ENCODE results near the gene UBAC2. TPM values are rescaled to one million over a fixed set of nuclear protein-coding genes. Genes with fewer than 3 reads are reported as not detected.

Gene UBAC2
- total and polyA plus RNA-seq, 2 of the 4 experiments (the other 2 are of a cell fraction) = 20.8 to 36.3 TPM

GRCh38 chr13:99390601-99391000 is 189.9 kb downstream of the UBAC2 start:
- intact Hi-C loops (cut with micrococcal nuclease) = no loop called here
- ChIA-PET CTCF (interaction anchor here (0.9 kb wide), 1 partner anchor 9 kb away, joined by 3 read pairs; no protein-coding TSS in a partner anchor), POLR2A (ENCODE audit: unreplicated experiment) (no interaction called here)
- Histone ChIP-seq H2BK5ac (ENCODE audit: low read depth, low read length, poor library complexity, severe bottlenecking) (no peak overlapping the region), H3K9me1 (ENCODE audit: insufficient read depth, low read length) (no peaks in the 10 kb centered on the region; the same call in 1 of the 2 replicates), H3K9me3 (ENCODE audit: control insufficient read depth, insufficient read depth, low read length) (no peaks in the 10 kb centered on the region), H3K14ac (replicated peaks; ENCODE audit: low read depth, low read length) (no peak overlapping the region), H3K79me1 (ENCODE audit: low read depth in 1 of 2, low read length in 2 of 2) (no peaks in the 10 kb centered on the region), H3K4me2 (ENCODE audit: low read depth, low read length) (no peak overlapping the region), H3K23ac (ENCODE audit: low read depth, low read length) (no peak overlapping the region), H4K8ac (ENCODE audit: low read depth in 2 of 2, low read length in 2 of 2) (no peak overlapping the region), H4K20me1 (ENCODE audit: insufficient read depth, low read length) (no peaks in the 10 kb centered on the region), H3K36me3 (ENCODE audit: control insufficient read depth, insufficient read depth, low read length) (peaks cover 7% of the 10 kb centered on the region), H2BK120ac (ENCODE audit: low read depth, low read length) (no peak overlapping the region), H4K5ac (ENCODE audit: low read depth, low read length) (no peak overlapping the region), H3K27ac (ENCODE audit: insufficient read depth, low read length) (no peak overlapping the region), H2AFZ (replicated peaks; ENCODE audit: low read length, poor library complexity) (no peak overlapping the region), H2AK9ac (replicated peaks; ENCODE audit: low read depth, low read length, poor library complexity) (no peak overlapping the region), H3K56ac (ENCODE audit: extremely low read depth, insufficient read depth, low read length) (no peak overlapping the region), H3K4me1 (ENCODE audit: control insufficient read depth, insufficient read depth, low read length) (no peaks in the 10 kb centered on the region), H2BK20ac (ENCODE audit: low read depth, low read length) (no peak overlapping the region), H2AK5ac (ENCODE audit: low read depth, low read length) (no peak overlapping the region), H3K27me3 (ENCODE audit: control insufficient read depth, insufficient read depth, low read length) (peaks cover 6% of the 10 kb centered on the region), H3K4ac (ENCODE audit: low read depth, low read length) (no peak overlapping the region), H3K4me3 (ENCODE audit: insufficient read depth, low read depth, low read length) (no peak overlapping the region), H4K91ac (ENCODE audit: insufficient read depth, low read depth, low read length) (no peak overlapping the region), H3K18ac (ENCODE audit: low read depth, low read length) (no peak overlapping the region), H2BK15ac (ENCODE audit: low read depth, low read length) (no peak overlapping the region), H3K9ac (ENCODE audit: low read depth, low read length) (no peak overlapping the region)
- no peak for DNase-seq
- dilution Hi-C loops (cut with HindIII; ENCODE audit: low sequenced_read_pairs, unreplicated experiment) = no loop called here
- no peak for ATAC-seq (ENCODE audit: low read depth)
- WGBS, 2 experiments (ENCODE audit: extremely low coverage in 2 of 2, insufficient read length in 1 of 2) = 87% methylated on average over 3 of the region's 13 CpGs; no CpG with 5 or more reads in 1 of the 2 experiments
- in situ Hi-C loops (cut with MboI; ENCODE audit: low sequenced_read_pairs) = no loop called here
- no peak for TF ChIP-seq ELK1 (IDR thresholded peaks at IDR 0.05; ENCODE audit: borderline replicate concordance, low read depth, low read length)
- no peak for TF ChIP-seq FOS (IDR thresholded peaks at IDR 0.05; ENCODE audit: low read depth, low read length)
- TF ChIP-seq CEBPB (IDR thresholded peaks at IDR 0.05; ENCODE audit: low read depth, low read length) = no peak
- no peak for TF ChIP-seq RAD21 (IDR thresholded peaks at IDR 0.05; ENCODE audit: low read length)
- TF ChIP-seq CHD1 (IDR thresholded peaks at IDR 0.05; ENCODE audit: low read depth, low read length) = no peak
- TF ChIP-seq NFE2L2 (IDR thresholded peaks at IDR 0.05; ENCODE audit: low read depth, low read length) = no peak
- no peak for TF ChIP-seq SMC3 (IDR thresholded peaks at IDR 0.05; ENCODE audit: low read depth, low read length)
- no peak for TF ChIP-seq RCOR1 (IDR thresholded peaks at IDR 0.05; ENCODE audit: insufficient replicate concordance, low read length)
- TF ChIP-seq BHLHE40 (IDR thresholded peaks at IDR 0.05; ENCODE audit: low read depth, low read length) = no peak
- TF ChIP-seq MXI1 (IDR thresholded peaks at IDR 0.05; ENCODE audit: borderline replicate concordance, low read depth, low read length) = no peak
- no peak for TF ChIP-seq MAFK (IDR thresholded peaks at IDR 0.05; ENCODE audit: low read depth, low read length)
- no peak for TF ChIP-seq CTCF (conservative IDR thresholded peaks at IDR 0.05; ENCODE audit: low read depth, low read length)
- TF ChIP-seq USF2 (IDR thresholded peaks at IDR 0.05; ENCODE audit: low read depth, low read length) = no peak
- TF ChIP-seq RFX5 (IDR thresholded peaks at IDR 0.05; ENCODE audit: low read depth, low read length) = no peak
- BruUV-seq (replicated peaks) = no TSS peak

Measured in IMR-90 (cell line).